ENCODE measurements around the gene VWA5B1.

- TF ChIP-seq YY1 (IDR thresholded peaks at IDR 0.05; ENCODE audit: insufficient read depth, insufficient read length) = no peak
- TF ChIP-seq ZNF274 (IDR thresholded peaks at IDR 0.05; ENCODE audit: low read depth, low read length) = no peak
Measured at GRCh38 chr1:20362856-20363255, 72.2 kb downstream of the VWA5B1 start.
